ENCODE results near the gene CNTNAP2. TPM values are rescaled to one million over a fixed set of nuclear protein-coding genes. Genes with fewer than 3 reads are reported as not detected.
"Not testable (repeated sequence)": the region's sequence is repeated elsewhere in the genome, so short reads cannot be mapped to it uniquely, and the experiment has no call there.

The CNTNAP2 gene
- total RNA-seq, 2 donors from 2014 or later = 4.4 to 8.5 TPM

- intact Hi-C loops (cut with DNase I) = no loop called here
Measured at GRCh38 chr7:148456351-148456750, 2339.8 kb downstream of the CNTNAP2 start.

GRCh38 chr7:148457310-148457921 lies 2340.8 kb downstream of the CNTNAP2 start:
- H3K27ac ChIP-seq = no peak overlapping the region
- no peaks in the 10 kb centered on the region for H3K9me3 ChIP-seq
- no peak overlapping the region for H3K4me3 ChIP-seq
- no peaks in the 10 kb centered on the region for H3K4me1 ChIP-seq
- TF ChIP-seq CTCF (IDR thresholded peaks at IDR 0.05) = no peak
- no peaks in the 10 kb centered on the region for H3K36me3 ChIP-seq
- DNase-seq = no peak
- H3K9ac ChIP-seq (ENCODE audit: low read depth in 2 of 2, low read length in 2 of 2) = no peak overlapping the region
- intact Hi-C loops (cut with DNase I) = no loop called here
- no peaks in the 10 kb centered on the region for H3K27me3 ChIP-seq

More at GRCh38 chr7:148456351-148456750, 2339.8 kb downstream of the CNTNAP2 start:
- Histone ChIP-seq H3K4me3 (no peak overlapping the region), H3K9ac (ENCODE audit: low read depth in 2 of 2, low read length in 2 of 2) (no peak overlapping the region), H3K27ac (no peak overlapping the region), H3K27me3 (no peaks in the 10 kb centered on the region), H3K36me3 (no peaks in the 10 kb centered on the region), H3K9me3 (no peaks in the 10 kb centered on the region), H3K4me1 (no peaks in the 10 kb centered on the region)
- DNase-seq = no peak
- no peak for TF ChIP-seq CTCF (IDR thresholded peaks at IDR 0.05)

- TF ChIP-seq CTCF (IDR thresholded peaks at IDR 0.05) = no peak
- no peak overlapping the region for H3K9ac ChIP-seq (ENCODE audit: low read depth in 2 of 2, low read length in 2 of 2)
- no peaks in the 10 kb centered on the region for H3K36me3 ChIP-seq
- DNase-seq = no peak
- no peaks in the 10 kb centered on the region for H3K4me1 ChIP-seq
- no peaks in the 10 kb centered on the region for H3K9me3 ChIP-seq
- intact Hi-C loops (cut with DNase I) = no loop called here
- no peaks in the 10 kb centered on the region for H3K27me3 ChIP-seq
- no peak overlapping the region for H3K4me3 ChIP-seq
- no peak overlapping the region for H3K27ac ChIP-seq
Measured at GRCh38 chr7:148458263-148458662, 2341.7 kb downstream of the CNTNAP2 start.

- no peaks in the 10 kb centered on the region for H3K4me1 ChIP-seq
- TF ChIP-seq CTCF (IDR thresholded peaks at IDR 0.05) = no peak
- no peak overlapping the region for H3K9ac ChIP-seq (ENCODE audit: low read depth in 2 of 2, low read length in 2 of 2)
- no peak for DNase-seq
- intact Hi-C loops (cut with DNase I) = no loop called here
- H3K27ac ChIP-seq = no peak overlapping the region
- no peaks in the 10 kb centered on the region for H3K27me3 ChIP-seq
- H3K4me3 ChIP-seq = no peak overlapping the region
- no peaks in the 10 kb centered on the region for H3K36me3 ChIP-seq
- H3K9me3 ChIP-seq = no peaks in the 10 kb centered on the region
Measured at GRCh38 chr7:148461392-148462179, 2345.0 kb downstream of the CNTNAP2 start.

- H3K9me3 ChIP-seq; H3K27ac ChIP-seq; H3K4me3 ChIP-seq; DNase-seq; H3K4me1 ChIP-seq; H3K36me3 ChIP-seq; H3K9ac ChIP-seq (ENCODE audit: low read depth in 2 of 2, low read length in 2 of 2); H3K27me3 ChIP-seq; intact Hi-C loops (cut with DNase I): not testable (repeated sequence)
Measured at GRCh38 chr7:148462774-148463173, 2346.2 kb downstream of the CNTNAP2 start.

- Histone ChIP-seq H3K27me3 (no peaks in the 10 kb centered on the region), H3K36me3 (no peaks in the 10 kb centered on the region), H3K9ac (ENCODE audit: low read depth in 2 of 2, low read length in 2 of 2) (no peak overlapping the region), H3K4me1 (no peaks in the 10 kb centered on the region), H3K27ac (no peak overlapping the region), H3K4me3 (no peak overlapping the region), H3K9me3 (no peaks in the 10 kb centered on the region)
- TF ChIP-seq CTCF (IDR thresholded peaks at IDR 0.05) = no peak
- intact Hi-C loops (cut with DNase I) = no loop called here
- DNase-seq = no peak
Measured at GRCh38 chr7:148463210-148463609, 2346.6 kb downstream of the CNTNAP2 start.
